ENCODE data around the gene GBX1.

DNA sequence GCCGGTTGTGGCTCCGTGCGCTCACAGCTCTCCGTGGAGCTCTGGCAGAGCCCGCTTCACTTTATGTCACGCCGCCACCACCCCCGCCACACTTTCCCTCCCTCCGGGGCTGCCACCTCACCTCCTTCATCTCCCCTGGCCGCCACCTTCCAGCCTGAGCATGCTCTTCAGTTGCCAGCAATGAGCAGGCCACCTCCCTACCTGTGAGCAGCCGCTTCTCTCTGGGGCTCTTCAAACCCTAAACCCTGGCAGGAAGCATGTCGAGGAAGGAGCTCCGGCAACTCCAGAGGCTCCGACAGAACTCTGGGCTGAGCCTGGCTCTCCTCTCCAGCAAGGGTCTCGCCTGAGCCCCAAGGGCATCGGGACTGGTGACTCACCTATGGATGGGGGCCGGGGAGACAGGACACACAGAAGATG lies 36.7 kb downstream of the GBX1 start:
- TF ChIP-seq, protein P1, sequence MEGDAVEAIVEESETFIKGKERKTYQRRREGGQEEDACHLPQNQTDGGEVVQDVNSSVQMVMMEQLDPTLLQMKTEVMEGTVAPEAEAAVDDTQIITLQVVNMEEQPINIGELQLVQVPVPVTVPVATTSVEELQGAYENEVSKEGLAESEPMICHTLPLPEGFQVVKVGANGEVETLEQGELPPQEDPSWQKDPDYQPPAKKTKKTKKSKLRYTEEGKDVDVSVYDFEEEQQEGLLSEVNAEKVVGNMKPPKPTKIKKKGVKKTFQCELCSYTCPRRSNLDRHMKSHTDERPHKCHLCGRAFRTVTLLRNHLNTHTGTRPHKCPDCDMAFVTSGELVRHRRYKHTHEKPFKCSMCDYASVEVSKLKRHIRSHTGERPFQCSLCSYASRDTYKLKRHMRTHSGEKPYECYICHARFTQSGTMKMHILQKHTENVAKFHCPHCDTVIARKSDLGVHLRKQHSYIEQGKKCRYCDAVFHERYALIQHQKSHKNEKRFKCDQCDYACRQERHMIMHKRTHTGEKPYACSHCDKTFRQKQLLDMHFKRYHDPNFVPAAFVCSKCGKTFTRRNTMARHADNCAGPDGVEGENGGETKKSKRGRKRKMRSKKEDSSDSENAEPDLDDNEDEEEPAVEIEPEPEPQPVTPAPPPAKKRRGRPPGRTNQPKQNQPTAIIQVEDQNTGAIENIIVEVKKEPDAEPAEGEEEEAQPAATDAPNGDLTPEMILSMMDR (IDR thresholded peaks at IDR 0.05; ENCODE audit: insufficient read depth, low read length, poor library complexity, severe bottlenecking): no peak
- no peak for TF ChIP-seq EZH2phosphoT487 (conservative IDR thresholded peaks at IDR 0.05; ENCODE audit: low read length)

All from SU-DHL-6 (cell line).